Endothelial cell of hepatic sinusoid (primary cell): ENCODE data around the gene LMO1.

ENCODE experiments used
- in situ Hi-C: cut with HindIII; loops from 2 replicates; pipeline ENCODE4 v1.10.0; 2017; ENCODE audit warnings: low sequenced_read_pairs

The LMO1 gene

DNA sequence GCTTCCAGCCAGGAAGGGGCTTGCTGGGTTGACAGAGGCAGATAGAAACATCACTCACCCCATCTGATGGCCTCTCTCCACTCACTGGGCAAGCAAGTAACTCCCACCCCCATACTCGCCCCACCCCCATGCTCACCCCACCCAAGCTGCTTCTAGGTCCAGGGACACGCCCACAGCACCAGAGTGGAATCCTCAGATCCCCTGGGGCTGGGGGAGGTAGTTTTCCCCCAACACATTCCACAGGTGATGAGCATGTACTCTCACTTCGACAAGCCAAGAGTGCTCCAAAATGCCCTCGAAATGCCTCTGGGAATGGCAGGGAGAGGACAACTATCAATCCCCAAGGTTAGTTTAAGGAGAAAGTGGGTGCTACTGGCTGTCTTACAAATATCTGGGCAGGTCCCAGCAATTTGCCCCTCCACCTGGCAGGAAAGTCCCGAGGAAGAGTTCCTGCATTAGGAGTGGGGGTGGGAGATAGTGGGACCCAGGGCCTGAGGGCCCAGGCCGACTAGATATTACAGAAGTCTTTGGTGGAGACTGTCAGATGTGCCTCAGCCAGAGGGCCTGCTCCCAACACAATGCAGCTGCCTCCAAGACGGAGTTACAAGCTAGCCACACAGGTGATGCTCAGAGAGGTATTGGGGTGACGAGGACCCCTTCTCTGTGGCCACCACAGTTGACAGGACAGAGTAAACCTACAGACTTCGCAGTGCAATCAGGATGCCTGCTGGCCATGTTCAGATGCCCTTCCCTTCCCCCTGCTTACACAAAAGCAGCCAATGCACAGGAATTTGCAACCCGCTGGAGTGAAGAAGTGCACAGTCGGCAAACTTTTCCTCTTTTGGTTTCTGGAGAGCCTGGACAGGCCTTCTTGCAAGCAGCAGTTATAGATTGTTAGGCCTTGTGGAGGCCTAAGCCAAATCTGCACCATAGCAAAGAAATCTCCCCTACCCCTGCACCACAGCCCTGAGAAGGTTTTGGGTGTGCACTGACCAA, 2.9 kb upstream of the LMO1 start:
- in situ Hi-C loops = no loop called here

- in situ Hi-C loops = no loop called here
Measured at GRCh38 chr11:8265681-8266241, 2.1 kb upstream of the LMO1 start.

- in situ Hi-C loops = no loop called here
Measured at GRCh38 chr11:8263109-8263768, 439 bp downstream of the LMO1 start.

- in situ Hi-C loops = no loop called here
Measured at GRCh38 chr11:8262552-8263108, 1.0 kb downstream of the LMO1 start.

DNA sequence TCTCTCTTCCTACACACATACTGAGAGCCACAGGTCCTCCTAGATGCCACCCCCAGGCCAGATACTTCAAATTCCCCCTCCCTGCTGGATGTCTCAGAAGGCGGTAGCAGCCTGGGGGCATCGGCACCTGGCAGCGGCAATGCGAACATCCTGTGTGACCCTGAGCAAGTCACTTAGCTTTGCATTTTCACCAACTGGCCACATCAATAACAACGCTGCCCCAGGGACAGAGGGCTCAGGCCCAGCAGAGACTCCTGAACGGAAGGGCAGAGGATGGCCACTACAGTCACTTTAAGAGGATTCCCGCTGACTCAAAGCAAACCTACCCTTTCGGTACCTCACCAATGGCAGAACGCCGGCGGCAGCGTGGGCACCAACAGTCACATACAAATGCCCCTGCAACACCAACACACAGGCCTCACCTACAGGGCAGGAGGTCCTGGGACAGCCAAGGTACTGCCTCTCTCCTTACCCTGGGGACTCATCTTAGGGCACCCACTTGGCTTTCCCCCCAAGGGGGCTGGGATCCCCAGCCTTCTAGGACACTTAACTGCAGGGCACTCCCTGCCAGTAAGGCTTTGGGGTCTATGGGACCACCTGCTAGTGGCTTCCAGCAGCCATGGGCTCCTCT, 1.6 kb downstream of the LMO1 start:
- in situ Hi-C loops = no loop called here

- in situ Hi-C loops = no loop called here
Measured at GRCh38 chr11:8261291-8261690, 2.4 kb downstream of the LMO1 start.

GRCh38 chr11:8260202-8260966, 3.3 kb downstream of the LMO1 start:
- in situ Hi-C loops = no loop called here

DNA sequence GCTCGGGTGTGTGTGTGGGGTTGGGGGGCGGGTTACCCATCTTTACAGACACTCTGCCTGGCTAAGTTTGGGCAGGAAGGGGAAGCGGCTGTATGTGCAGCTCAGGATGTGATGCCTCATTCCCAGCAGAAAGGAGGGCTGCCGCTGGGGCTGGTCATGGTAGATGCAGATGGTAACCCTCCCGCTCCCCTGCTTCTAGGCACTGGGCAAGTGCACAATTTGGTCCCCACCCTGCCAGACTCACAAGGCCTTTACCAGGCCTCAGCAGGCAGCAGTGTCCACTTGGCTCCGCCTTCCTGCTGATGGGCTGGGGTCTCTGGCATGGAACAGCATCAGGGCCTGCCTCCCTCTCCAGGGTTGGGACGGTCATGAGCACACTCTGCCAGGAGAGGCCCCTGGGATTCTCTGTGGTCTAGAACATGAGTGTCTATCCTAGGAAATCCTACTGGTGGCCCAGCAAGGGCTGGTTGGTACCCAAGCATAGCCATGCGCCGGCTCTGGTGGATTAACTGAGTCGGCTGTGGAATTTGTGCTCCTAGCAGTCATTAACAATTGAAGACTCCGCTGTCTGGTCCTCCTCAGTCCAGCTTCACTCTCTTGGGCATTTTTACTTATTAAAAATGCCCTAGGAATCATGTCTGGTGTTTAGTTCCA, 4.2 kb downstream of the LMO1 start:
- in situ Hi-C loops = no loop called here

DNA sequence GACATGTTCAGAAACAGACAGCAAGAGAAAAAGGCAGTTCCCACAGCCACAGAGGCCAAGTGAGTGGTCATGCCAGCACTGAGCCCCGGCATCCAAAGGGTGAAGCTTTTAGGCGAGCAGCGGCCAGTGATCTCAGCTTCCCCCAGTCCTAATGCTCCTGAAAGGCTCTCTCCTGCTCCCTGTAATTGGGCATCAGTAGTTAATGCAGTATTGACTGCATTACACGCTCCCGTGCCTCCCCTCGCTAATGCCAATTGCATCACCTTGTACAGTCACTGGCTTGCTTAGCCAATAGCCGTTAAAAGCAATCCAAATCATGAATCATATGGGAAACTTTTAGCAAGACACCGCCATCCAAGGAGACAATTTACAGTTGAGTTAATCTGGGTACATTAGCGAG, 4.9 kb downstream of the LMO1 start:
- in situ Hi-C loops = no loop called here

GRCh38 chr11:8258289-8258688, 5.4 kb downstream of the LMO1 start:
- in situ Hi-C loops = no loop called here

- in situ Hi-C loops = no loop called here
Measured at GRCh38 chr11:8257003-8257664, 6.5 kb downstream of the LMO1 start.

DNA sequence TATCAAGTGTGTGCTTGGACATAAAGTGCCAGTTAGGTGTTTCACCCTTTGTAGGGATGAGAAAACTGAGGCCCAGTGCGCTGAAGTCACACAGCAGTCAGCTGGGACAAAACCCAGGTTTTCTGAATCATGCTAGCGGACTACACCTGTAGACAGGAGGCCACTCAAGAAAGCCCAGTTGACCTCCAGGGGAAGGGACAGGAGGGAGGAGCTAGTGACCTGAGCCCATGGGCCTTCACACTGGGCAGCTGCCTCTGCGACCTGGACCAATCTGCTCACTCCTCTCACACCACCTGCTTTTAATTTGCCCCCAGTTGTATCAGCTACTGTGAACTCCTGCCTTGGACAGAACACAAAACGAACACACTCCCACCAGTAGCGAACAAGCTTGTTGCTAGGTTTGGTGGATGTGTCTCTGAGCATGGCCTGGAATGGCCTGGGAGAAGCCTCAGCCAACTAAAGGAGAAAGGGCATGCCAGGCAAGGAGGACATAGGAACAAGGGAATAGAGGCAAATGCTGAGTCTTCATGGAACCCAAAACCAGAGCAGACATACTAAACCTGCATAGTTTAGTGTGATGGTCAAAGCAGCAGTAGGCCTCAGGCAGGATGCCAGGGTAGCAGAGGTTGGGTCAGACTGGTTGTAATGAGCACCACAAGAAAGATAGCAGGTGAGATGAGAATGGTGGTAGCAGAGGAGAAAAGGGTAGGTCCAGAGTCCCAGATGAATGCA, 7.2 kb downstream of the LMO1 start:
- in situ Hi-C loops = no loop called here

GRCh38 chr11:8253566-8253965, 10.1 kb downstream of the LMO1 start:
- in situ Hi-C loops = no loop called here

DNA sequence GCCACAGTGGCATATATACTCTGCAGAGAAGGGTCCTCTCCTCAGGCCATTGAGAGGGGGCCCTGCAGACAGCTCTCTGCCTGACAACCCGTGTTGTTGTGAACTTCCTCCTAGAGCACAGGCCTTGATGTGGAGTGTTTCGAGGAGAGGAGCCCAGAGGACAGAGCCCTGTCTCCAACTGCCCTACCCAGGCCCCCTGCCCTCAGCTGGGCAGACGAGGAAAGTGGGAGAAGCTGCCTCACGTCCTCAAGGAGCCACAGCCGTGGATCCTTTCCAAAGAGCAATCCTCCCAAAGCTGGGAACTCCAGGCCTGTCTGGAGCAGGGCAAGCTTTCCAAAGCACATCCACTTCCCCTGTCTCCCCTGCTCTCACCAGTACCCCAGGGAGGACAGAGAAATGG, 10.7 kb downstream of the LMO1 start:
- in situ Hi-C loops = no loop called here

- in situ Hi-C loops = no loop called here
Measured at GRCh38 chr11:8252388-8252787, 11.3 kb downstream of the LMO1 start.

DNA sequence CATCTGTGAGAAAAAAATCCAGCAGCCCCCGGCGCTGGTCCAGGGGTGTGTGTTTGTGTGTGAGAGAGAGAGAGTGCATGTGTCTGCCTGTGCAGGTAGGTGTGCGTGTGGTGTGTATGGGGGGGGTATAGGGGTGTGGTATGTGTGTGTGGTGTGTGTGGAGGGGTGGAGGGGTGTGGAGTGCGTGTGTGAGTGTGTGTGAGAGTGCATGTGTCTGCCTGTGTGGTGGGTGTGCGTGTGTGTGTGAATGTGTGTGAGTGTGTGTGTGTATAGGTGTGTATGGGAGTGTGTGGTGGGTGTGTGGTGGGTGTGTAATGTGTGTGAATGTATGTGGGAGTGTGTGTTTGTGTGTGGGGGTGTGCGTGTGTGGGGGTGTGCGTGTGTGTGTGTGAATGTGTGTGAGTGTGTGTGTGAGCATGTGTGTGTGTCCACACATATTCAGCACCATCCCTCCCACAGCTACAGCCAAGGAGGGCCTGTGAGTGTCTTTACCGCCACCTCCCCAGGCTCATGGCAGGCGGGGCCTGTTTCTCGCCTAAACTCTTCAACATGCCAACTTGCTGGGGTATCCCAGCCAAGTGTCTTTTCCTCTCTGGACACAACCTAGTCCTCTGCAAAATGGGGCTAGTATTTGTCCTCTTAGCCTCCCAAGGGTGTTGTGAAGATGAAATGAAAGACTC, 11.9 kb downstream of the LMO1 start:
- in situ Hi-C loops = no loop called here

- in situ Hi-C loops = no loop called here
Measured at GRCh38 chr11:8250981-8251615, 12.6 kb downstream of the LMO1 start.

- in situ Hi-C loops = no loop called here
Measured at GRCh38 chr11:8250434-8250833, 13.2 kb downstream of the LMO1 start.
